ENCODE measurements around the gene USP6. TPM values are rescaled to one million over a fixed set of nuclear protein-coding genes. Genes with fewer than 3 reads are reported as not detected.
"Not testable (repeated sequence)": the region's sequence is repeated elsewhere in the genome, so short reads cannot be mapped to it uniquely, and the experiment has no call there.

The USP6 gene
- total RNA-seq, 1 experiment from 2014 or later = 0.10 TPM

DNA sequence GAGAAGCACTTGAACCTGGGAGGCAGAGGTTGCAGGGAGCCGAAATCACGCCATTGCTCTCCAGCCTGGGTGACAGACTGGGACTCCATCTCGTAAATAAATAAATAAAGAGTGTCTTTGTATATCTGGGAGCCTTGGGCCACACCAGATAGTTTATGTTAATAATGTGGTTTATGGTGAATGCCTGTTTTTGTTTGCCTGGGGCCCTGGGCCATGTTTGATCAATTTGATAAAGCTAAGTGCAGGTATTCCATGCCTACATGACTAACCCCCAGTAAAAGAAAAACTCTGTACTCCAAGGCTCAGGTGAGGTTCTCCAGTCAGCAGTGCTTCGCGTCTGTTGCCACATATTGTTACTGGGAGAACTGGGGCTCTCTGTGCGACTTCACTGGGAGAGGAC, 103.7 kb downstream of the USP6 start (continued):
- TF ChIP-seq ZNF274 (IDR thresholded peaks at IDR 0.05; ENCODE audit: low read depth, low read length) (no peak), EZH2phosphoT487 (IDR thresholded peaks at IDR 0.05; ENCODE audit: borderline replicate concordance) (no peak), SP1 (IDR thresholded peaks at IDR 0.05; ENCODE audit: low read depth) (no peak), FOSL1 (IDR thresholded peaks at IDR 0.05; ENCODE audit: low read depth) (no peak), SRF (IDR thresholded peaks at IDR 0.05; ENCODE audit: low read depth) (no peak), ELF1 (IDR thresholded peaks at IDR 0.05; ENCODE audit: borderline replicate concordance, low read depth) (no peak), ZFX (IDR thresholded peaks at IDR 0.05) (no peak)

DNA sequence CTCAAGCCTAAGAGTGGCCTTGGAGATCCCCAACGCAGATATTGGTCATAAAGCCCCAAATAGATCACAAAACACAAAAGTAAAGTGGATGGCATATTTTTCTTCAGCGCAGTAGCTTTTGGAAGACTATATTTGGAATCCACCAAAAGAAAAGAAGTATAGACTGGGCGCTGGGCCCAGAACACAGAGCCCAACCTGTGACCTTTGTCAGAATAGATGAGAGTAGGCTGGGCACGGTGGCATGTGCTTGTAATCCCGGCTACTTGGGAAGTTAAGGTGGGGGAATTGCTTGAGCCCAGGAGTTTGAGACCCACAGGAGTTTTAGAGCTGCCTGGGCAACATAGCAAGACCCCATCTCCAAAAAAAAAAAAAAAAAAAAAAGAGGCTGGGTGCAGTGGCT, 104.2 kb downstream of the USP6 start:
- Histone ChIP-seq H3K36me3 (ENCODE audit: control insufficient read depth in 1 of 2, insufficient read depth in 2 of 2, low read length in 2 of 2) (no peaks in the 10 kb centered on the region), H3K4me1 (ENCODE audit: control insufficient read depth in 1 of 2, insufficient read depth in 2 of 2, low read length in 2 of 2) (no peaks in the 10 kb centered on the region), H3K4me3 (replicated peaks in 1 of 2; ENCODE audit: low read depth in 1 of 2, low read length in 2 of 2) (no peak overlapping the region), H3K9me3 (ENCODE audit: control insufficient read depth in 1 of 2, insufficient read depth in 1 of 2, low read depth in 1 of 2, low read length in 2 of 2) (no peaks in the 10 kb centered on the region), H3K9me2 (ENCODE audit: insufficient read depth) (no peaks in the 10 kb centered on the region), H3K27me3 (ENCODE audit: insufficient read depth, low read length) (no peaks in the 10 kb centered on the region), H3K4me2 (ENCODE audit: low read length) (no peak overlapping the region), H4K20me1 (ENCODE audit: insufficient read depth) (no peaks in the 10 kb centered on the region), H3K79me2 (ENCODE audit: insufficient read depth, low read length) (no peaks in the 10 kb centered on the region), H3K9ac (ENCODE audit: low read length) (no peak overlapping the region), H3K27ac (ENCODE audit: low read depth, low read length) (no peak overlapping the region), H2AFZ (ENCODE audit: low read depth, low read length, poor library complexity, severe bottlenecking) (no peak overlapping the region)
- DNase-seq (ENCODE audit: low read depth, low spot score) (no peak), ATAC-seq (no peak)
- ChIA-PET CTCF (no interaction called here), POLR2A (no interaction called here), RAD21 (ENCODE audit: low non-redundant PET in 1 of 2, low total read pairs in 2 of 2, uncharacterized antibody in 2 of 2, unreplicated experiment in 2 of 2) (no interaction called here)
- intact Hi-C loops (cut with micrococcal nuclease) = no loop called here
- no TSS peak for BruUV-seq (replicated peaks)
- TF ChIP-seq YY1 (IDR thresholded peaks at IDR 0.05; ENCODE audit: extremely low read depth, insufficient replicate concordance, low read depth, low read length) (no peak), CTCF (IDR thresholded peaks at IDR 0.05 in 2 of 3, conservative IDR thresholded peaks at IDR 0.05 in 1 of 3; ENCODE audit: borderline replicate concordance in 1 of 3, insufficient read depth in 1 of 3, low read depth in 2 of 3, low read length in 2 of 3) (no peak), SP1 (IDR thresholded peaks at IDR 0.05; ENCODE audit: low read depth) (no peak), EGR1 (IDR thresholded peaks at IDR 0.05; ENCODE audit: low read depth) (no peak), SIN3A (IDR thresholded peaks at IDR 0.05; ENCODE audit: low read depth) (no peak), EZH2phosphoT487 (IDR thresholded peaks at IDR 0.05; ENCODE audit: borderline replicate concordance) (no peak), ZBTB33 (IDR thresholded peaks at IDR 0.05; ENCODE audit: extremely low read depth, insufficient replicate concordance, low read length) (no peak), JUND (IDR thresholded peaks at IDR 0.05) (no peak), ZNF274 (IDR thresholded peaks at IDR 0.05; ENCODE audit: low read depth, low read length) (no peak), TCF7L2 (IDR thresholded peaks at IDR 0.05; ENCODE audit: borderline replicate concordance, extremely low read depth, insufficient read depth, insufficient read length) (no peak), ZFX (IDR thresholded peaks at IDR 0.05) (no peak), ELF1 (IDR thresholded peaks at IDR 0.05; ENCODE audit: borderline replicate concordance, low read depth) (no peak), CEBPB (IDR thresholded peaks at IDR 0.05; ENCODE audit: low read depth) (no peak), RAD21 (IDR thresholded peaks at IDR 0.05; ENCODE audit: low read depth) (no peak)
- TF ChIP-seq, protein P1, sequence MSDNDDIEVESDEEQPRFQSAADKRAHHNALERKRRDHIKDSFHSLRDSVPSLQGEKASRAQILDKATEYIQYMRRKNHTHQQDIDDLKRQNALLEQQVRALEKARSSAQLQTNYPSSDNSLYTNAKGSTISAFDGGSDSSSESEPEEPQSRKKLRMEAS (IDR thresholded peaks at IDR 0.05) = no peak

DNA sequence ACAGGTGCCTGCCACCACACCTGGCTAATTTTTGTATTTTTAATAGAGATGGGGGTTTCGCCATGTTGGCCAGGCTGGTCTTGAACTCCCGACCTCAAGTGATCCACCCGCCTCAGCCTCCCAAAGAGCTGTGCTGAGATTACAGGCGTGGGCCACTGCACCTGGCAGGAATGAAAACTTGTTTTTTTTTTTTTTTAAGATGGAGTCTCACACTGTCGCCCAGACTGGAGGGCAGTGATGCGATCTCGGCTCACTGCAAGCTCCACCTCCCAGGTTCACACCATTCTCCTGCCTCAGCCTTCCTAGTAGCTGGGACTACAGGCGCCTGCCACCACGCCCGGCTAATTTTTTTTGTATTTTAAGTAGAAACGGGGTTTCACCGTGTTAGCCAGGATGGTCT, 106.1 kb downstream of the USP6 start:
- RAD21 ChIA-PET (ENCODE audit: low non-redundant PET in 1 of 2, low total read pairs in 2 of 2, uncharacterized antibody in 2 of 2, unreplicated experiment in 2 of 2); CTCF ChIA-PET; H2AFZ ChIP-seq (ENCODE audit: low read depth, low read length, poor library complexity, severe bottlenecking); H3K27me3 ChIP-seq (ENCODE audit: insufficient read depth, low read length); H3K27ac ChIP-seq (ENCODE audit: low read depth, low read length); POLR2A ChIA-PET; H3K9ac ChIP-seq (ENCODE audit: low read length); H3K4me2 ChIP-seq (ENCODE audit: low read length); H3K36me3 ChIP-seq (ENCODE audit: control insufficient read depth in 1 of 2, insufficient read depth in 2 of 2, low read length in 2 of 2); H3K4me1 ChIP-seq (ENCODE audit: control insufficient read depth in 1 of 2, insufficient read depth in 2 of 2, low read length in 2 of 2); H4K20me1 ChIP-seq (ENCODE audit: insufficient read depth); H3K9me2 ChIP-seq (ENCODE audit: insufficient read depth); H3K4me3 ChIP-seq (replicated peaks in 1 of 2; ENCODE audit: low read depth in 1 of 2, low read length in 2 of 2); BruUV-seq (replicated peaks); ATAC-seq; H3K9me3 ChIP-seq (ENCODE audit: control insufficient read depth in 1 of 2, insufficient read depth in 1 of 2, low read depth in 1 of 2, low read length in 2 of 2); intact Hi-C loops (cut with micrococcal nuclease); H3K79me2 ChIP-seq (ENCODE audit: insufficient read depth, low read length); DNase-seq (ENCODE audit: low read depth, low spot score): not testable (repeated sequence)
